Adipocyte (in vitro differentiated cells): Measurements from ENCODE around the gene ANTXR1.
A peak's percentile ranks its signal among the peaks of the same experiment; 100 is the strongest.

Experiments used
- DNase-seq: peaks from one replicate; pipeline ENCODE4 v3.0.0-alpha.2; 2015; ENCODE audit warnings: low read depth
- H3K27me3 ChIP-seq: replicated peaks from 2 replicates; pipeline ENCODE4 v1.7.0; 2013; ENCODE audit warnings: mild to moderate bottlenecking, low read length, moderate library complexity; ENCODE audit not compliant: control insufficient read depth, insufficient read depth
- H3K36me3 ChIP-seq: 2 replicates; pipeline ENCODE4 v1.7.0; 2013; ENCODE audit warnings: low read length, mild to moderate bottlenecking, moderate library complexity; ENCODE audit not compliant: control insufficient read depth, insufficient read depth, severe bottlenecking
- H3K4me1 ChIP-seq: 2 replicates; pipeline ENCODE4 v1.7.0; 2013; ENCODE audit warnings: mild to moderate bottlenecking, low read length, moderate library complexity; ENCODE audit not compliant: control insufficient read depth, insufficient read depth
- H3K4me3 ChIP-seq: 2 replicates; pipeline ENCODE4 v1.7.0; 2013; ENCODE audit warnings: mild to moderate bottlenecking, low read length, moderate library complexity
- H3K9ac ChIP-seq: 2 replicates; pipeline ENCODE4 v1.7.0; 2013; ENCODE audit warnings: mild to moderate bottlenecking, low read length, moderate library complexity
- H3K9me3 ChIP-seq: 2 replicates; pipeline ENCODE4 v1.7.0; 2013; ENCODE audit warnings: mild to moderate bottlenecking, low read length, moderate library complexity; ENCODE audit not compliant: control insufficient read depth

ANTXR1 gene

GRCh38 chr2:69298862-69299261 lies 285.9 kb downstream of the ANTXR1 start:
- peaks cover 2% of the 10 kb centered on the region for H3K9me3 ChIP-seq
- peak; percentile 49 for DNase-seq
- H3K4me3 ChIP-seq: no peak overlapping the region
- no peaks in the 10 kb centered on the region for H3K27me3 ChIP-seq
- no peaks in the 10 kb centered on the region for H3K36me3 ChIP-seq
- no peak overlapping the region for H3K9ac ChIP-seq
- peaks cover 30% of the 10 kb centered on the region for H3K4me1 ChIP-seq
